Measurements from ENCODE around the gene TOP3B. TPM values are rescaled to one million over a fixed set of nuclear protein-coding genes. Genes with fewer than 3 reads are reported as not detected.

Gene TOP3B
- total RNA-seq, 4 donors from 2014 or later = 8.2 to 15.7 (median 14.2) TPM

DNA sequence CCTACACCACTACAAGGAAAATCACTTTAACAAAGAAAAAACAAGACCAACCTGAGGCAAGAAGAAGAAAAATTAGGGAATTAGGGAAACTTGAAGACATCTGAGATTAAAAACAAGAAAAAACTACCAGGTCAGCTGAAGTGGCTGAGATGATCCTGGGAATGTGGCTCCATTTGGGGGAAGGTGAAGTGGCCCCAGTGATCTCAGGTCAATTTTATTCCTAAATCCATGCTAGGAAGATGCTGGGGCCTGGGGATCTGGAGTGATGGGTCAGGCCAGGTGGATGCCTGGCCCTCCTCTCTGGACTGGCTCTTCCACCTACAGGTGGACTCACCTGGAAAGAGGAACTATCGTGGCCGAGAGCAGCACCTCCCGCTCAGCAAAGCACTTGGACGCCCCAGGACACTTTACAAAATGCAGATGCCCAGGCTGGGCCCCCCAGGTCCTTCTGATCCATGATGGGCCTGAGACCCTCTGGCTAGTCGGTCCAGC lies 6.7 kb downstream of the TOP3B start:
- DNase-seq = no peak
- no peak for ATAC-seq
- in situ Hi-C loops (cut with MboI; ENCODE audit: low sequenced_read_pairs in 4 of 4) = no loop called here
- intact Hi-C loops (cut with DNase I; ENCODE audit: low total_unique reads) = no loop called here
- TF ChIP-seq POLR2A (IDR thresholded peaks at IDR 0.05) = no peak
- TF ChIP-seq, protein P1, sequence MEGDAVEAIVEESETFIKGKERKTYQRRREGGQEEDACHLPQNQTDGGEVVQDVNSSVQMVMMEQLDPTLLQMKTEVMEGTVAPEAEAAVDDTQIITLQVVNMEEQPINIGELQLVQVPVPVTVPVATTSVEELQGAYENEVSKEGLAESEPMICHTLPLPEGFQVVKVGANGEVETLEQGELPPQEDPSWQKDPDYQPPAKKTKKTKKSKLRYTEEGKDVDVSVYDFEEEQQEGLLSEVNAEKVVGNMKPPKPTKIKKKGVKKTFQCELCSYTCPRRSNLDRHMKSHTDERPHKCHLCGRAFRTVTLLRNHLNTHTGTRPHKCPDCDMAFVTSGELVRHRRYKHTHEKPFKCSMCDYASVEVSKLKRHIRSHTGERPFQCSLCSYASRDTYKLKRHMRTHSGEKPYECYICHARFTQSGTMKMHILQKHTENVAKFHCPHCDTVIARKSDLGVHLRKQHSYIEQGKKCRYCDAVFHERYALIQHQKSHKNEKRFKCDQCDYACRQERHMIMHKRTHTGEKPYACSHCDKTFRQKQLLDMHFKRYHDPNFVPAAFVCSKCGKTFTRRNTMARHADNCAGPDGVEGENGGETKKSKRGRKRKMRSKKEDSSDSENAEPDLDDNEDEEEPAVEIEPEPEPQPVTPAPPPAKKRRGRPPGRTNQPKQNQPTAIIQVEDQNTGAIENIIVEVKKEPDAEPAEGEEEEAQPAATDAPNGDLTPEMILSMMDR (IDR thresholded peaks at IDR 0.05 in 4 of 5, conservative IDR thresholded peaks at IDR 0.05 in 1 of 5) = no peak
- H3K4me3 ChIP-seq = no peak overlapping the region
- no peaks in the 10 kb centered on the region for H3K9me3 ChIP-seq
- no peaks in the 10 kb centered on the region for H3K27me3 ChIP-seq
- peaks cover 0 to 44% of the 10 kb centered on the region in 2 donors for H3K36me3 ChIP-seq
- H3K4me1 ChIP-seq = peaks cover under 1 to 4% of the 10 kb centered on the region in 2 donors
- H3K27ac ChIP-seq = no peak overlapping the region

DNA sequence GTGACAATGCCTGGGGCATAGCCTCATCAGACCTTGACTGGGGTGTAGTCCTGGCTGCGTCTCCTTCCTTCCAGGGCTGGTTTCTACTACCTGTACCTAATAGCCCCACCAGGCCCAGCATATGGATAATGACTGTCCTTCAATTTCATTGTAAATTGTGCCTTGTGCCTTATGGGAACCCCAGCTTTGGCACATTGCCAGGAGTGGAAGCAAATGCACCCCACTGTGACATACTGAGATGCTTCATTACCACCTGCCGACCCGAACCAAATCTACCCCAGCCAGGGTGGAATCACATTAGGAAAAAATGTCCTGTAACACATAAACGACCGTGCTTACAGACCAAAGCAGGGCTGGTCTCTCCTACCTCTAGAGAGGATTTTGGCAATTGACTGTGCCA lies 7.3 kb downstream of the TOP3B start:
- Histone ChIP-seq H3K4me3 (no peak overlapping the region), H3K9me3 (no peaks in the 10 kb centered on the region), H3K4me1 (no peaks in the 10 kb centered on the region), H3K36me3 (peaks cover 0 to 50% of the 10 kb centered on the region in 2 donors), H3K27me3 (no peaks in the 10 kb centered on the region), H3K27ac (no peak overlapping the region)
- DNase-seq = no peak
- TF ChIP-seq, protein P1 (IDR thresholded peaks at IDR 0.05 in 4 of 5, conservative IDR thresholded peaks at IDR 0.05 in 1 of 5) = no peak
- TF ChIP-seq POLR2A (IDR thresholded peaks at IDR 0.05) = no peak
- in situ Hi-C loops (cut with MboI; ENCODE audit: low sequenced_read_pairs in 4 of 4) (no loop called here), intact Hi-C loops (cut with DNase I; ENCODE audit: low total_unique reads) (no loop called here)
- ATAC-seq = no peak

DNA sequence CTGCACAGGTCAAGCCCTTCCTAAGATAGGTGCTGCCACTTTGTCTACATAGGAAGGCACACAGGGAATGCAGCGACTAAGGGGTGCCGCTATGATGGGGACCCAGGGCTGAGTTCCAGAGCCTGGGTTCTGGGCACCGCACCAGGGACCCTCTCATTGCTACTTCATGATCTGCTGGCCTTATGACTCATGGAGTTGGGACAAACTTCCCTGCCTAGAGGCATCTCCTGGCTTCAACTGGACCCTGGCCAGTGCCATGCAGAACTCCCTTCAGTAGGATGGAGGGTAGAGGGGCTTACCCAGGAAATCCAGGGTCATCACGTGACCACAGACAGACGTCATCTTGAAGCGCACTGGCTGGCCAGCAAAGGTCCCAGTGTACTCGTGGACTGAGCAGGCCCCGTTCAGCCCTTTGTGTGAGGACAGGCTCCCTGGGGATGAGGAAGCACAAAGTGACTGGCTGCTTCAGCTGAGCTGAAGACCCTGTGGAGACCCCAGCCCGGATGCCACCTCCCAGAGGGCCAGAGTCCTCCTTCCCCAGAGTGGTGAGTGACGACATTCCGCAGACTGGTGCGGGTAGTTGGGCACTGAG lies 8.4 kb downstream of the TOP3B start:
- Histone ChIP-seq H3K9me3 (no peaks in the 10 kb centered on the region), H3K4me1 (no peaks in the 10 kb centered on the region), H3K36me3 (peaks cover 0 to 61% of the 10 kb centered on the region in 2 donors), H3K27ac (no peak overlapping the region), H3K27me3 (no peaks in the 10 kb centered on the region), H3K4me3 (no peak overlapping the region)
- intact Hi-C loops (cut with DNase I; ENCODE audit: low total_unique reads) (no loop called here), in situ Hi-C loops (cut with MboI; ENCODE audit: low sequenced_read_pairs in 4 of 4) (no loop called here)
- TF ChIP-seq, protein P1 (IDR thresholded peaks at IDR 0.05 in 4 of 5, conservative IDR thresholded peaks at IDR 0.05 in 1 of 5) = no peak
- TF ChIP-seq POLR2A (IDR thresholded peaks at IDR 0.05) = no peak
- ATAC-seq (no peak), DNase-seq (no peak)

DNA sequence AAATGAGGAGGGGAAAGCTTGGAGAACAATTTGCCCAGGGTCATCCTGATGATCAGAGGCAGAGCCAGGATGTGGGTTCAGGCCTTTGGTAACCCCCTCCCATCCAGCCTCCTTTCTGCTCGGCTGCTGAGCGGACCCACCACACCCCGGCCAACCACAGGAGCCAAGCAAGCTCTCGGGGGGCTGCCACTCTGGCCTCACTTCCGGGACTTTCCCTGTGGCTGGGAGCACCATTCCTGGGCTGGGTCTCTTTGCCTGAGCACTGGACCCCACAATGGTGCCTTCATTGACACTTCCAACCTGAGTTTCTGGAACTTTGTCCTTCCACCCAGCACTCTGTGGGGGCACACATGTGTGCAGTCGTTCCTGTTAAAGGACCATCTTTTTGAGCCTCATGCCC lies 9.8 kb downstream of the TOP3B start:
- H3K36me3 ChIP-seq = peaks cover 0 to 75% of the 10 kb centered on the region in 2 donors
- DNase-seq = no peak
- H3K27me3 ChIP-seq = no peaks in the 10 kb centered on the region
- no peak for ATAC-seq
- no peaks in the 10 kb centered on the region for H3K9me3 ChIP-seq
- in situ Hi-C loops (cut with MboI; ENCODE audit: low sequenced_read_pairs in 4 of 4) (no loop called here), intact Hi-C loops (cut with DNase I; ENCODE audit: low total_unique reads) (no loop called here)
- TF ChIP-seq, protein P1 (IDR thresholded peaks at IDR 0.05 in 4 of 5, conservative IDR thresholded peaks at IDR 0.05 in 1 of 5) = no peak
- no peak for TF ChIP-seq POLR2A (IDR thresholded peaks at IDR 0.05)
- no peaks in the 10 kb centered on the region for H3K4me1 ChIP-seq
- H3K27ac ChIP-seq = no peak overlapping the region
- H3K4me3 ChIP-seq = no peak overlapping the region

Measured in gastrocnemius medialis (tissue), 4 donors.